HepG2 (cell line): ENCODE measurements around the gene GSTM2. TPM values are rescaled to one million over a fixed set of nuclear protein-coding genes. Genes with fewer than 3 reads are reported as not detected.

Experiments used
- ATAC-seq: fragments of 200-7000 bp; cut with Tn5 transposase; 3 replicates; pipeline ENCODE4 v1.9.1; 2020; ENCODE audit warnings: mild to moderate bottlenecking, moderate library complexity
- BruUV-seq: library from RNA; stranded (reverse); fragments of 400-500 nt; replicated peaks from 2 replicates; lab custom pipeline; 2021; lab: Mats Ljungman, UMichigan
- CTCF ChIA-PET: fragments of 300-600 bp; formaldehyde crosslinking; extraction: SDS; loops from one replicate; lab custom pipeline; 2021; ENCODE audit warnings: low total read pairs, inconsistent platforms, low intra/inter-chr PET ratio; lab: Yijun Ruan, JAX
- POLR2A ChIA-PET: fragments of 350-600 bp; sonication (Branson Sonifier 250); formaldehyde crosslinking; loops from one replicate; lab custom pipeline; 2020; ENCODE audit warnings: antibody characterized with exemption, inconsistent platforms; lab: Yijun Ruan, JAX
- DNase-seq: peaks from one replicate; pipeline ENCODE4 v3.0.0-alpha.2; 2015; ENCODE audit warnings: low spot score
- FAIRE-seq: peaks from 3 replicates; lab custom pipeline; 2011; peaks lifted over from hg19 to GRCh38; lab: Jason Lieb, UNC
- H2AFZ ChIP-seq: one replicate; pipeline ENCODE4 v1.6.1; 2011; ENCODE audit warnings: low read length, inconsistent platforms
- H3K27ac ChIP-seq: fragments of 300-600 bp; 3 replicates; pipeline ENCODE4 v1.8.0; 2011; ENCODE audit warnings: mixed run types, mild to moderate bottlenecking, mixed read lengths, low read length, inconsistent platforms; ENCODE audit not compliant: insufficient read depth; ENCODE audit errors: extremely low read length
- H3K27me3 ChIP-seq, 2 experiments: fragments of 200-600 bp in 1 of 2; 2 replicates in 1 of 2; 3 replicates in 1 of 2; pipeline versions ENCODE4 v1.6.0 to v1.8.0; 2011; ENCODE audit warnings: low read length in 2 of 2, mild to moderate bottlenecking in 2 of 2, moderate library complexity in 2 of 2, inconsistent platforms in 1 of 2; ENCODE audit not compliant: insufficient read depth in 2 of 2, control insufficient read depth in 1 of 2
- H3K36me3 ChIP-seq, 2 experiments: fragments of 200-600 bp in 1 of 2; replicated peaks in 1 of 2; 2 replicates in 1 of 2; 3 replicates in 1 of 2; pipeline versions ENCODE4 v1.5.1 to v1.8.0; 2011; ENCODE audit warnings: low read length in 2 of 2, inconsistent platforms in 1 of 2; ENCODE audit not compliant: insufficient read depth in 2 of 2, control insufficient read depth in 1 of 2
- H3K4me1 ChIP-seq: 2 replicates; pipeline ENCODE4 v1.5.1; 2012; ENCODE audit warnings: low read length, inconsistent platforms; ENCODE audit not compliant: insufficient read depth
- H3K4me2 ChIP-seq: 2 replicates; pipeline ENCODE4 v1.6.0; 2011; ENCODE audit warnings: low read depth, low read length, inconsistent platforms
- H3K4me3 ChIP-seq, 3 experiments: fragments of 200-600 bp in 1 of 3; sonication (generic), shearing (Covaris generic) in 1 of 3; replicated peaks in 1 of 3; 2 replicates each; pipeline ENCODE4 v1.5.1; 2011 to 2016; ENCODE audit warnings: low read length in 3 of 3, inconsistent platforms in 2 of 3, low read depth in 2 of 3, mild to moderate bottlenecking in 2 of 3, control low read depth in 1 of 3, mixed read lengths in 1 of 3; ENCODE audit not compliant: insufficient read depth in 1 of 3
- H3K79me2 ChIP-seq: one replicate; pipeline ENCODE4 v1.6.1; 2011; ENCODE audit warnings: low read length, inconsistent platforms; ENCODE audit not compliant: insufficient read depth
- H3K9ac ChIP-seq: 2 replicates; pipeline ENCODE4 v1.6.0; 2011; ENCODE audit warnings: mild to moderate bottlenecking, low read depth, low read length, inconsistent platforms; ENCODE audit not compliant: insufficient read depth
- H3K9me3 ChIP-seq: 2 replicates; pipeline ENCODE4 v1.5.1; 2012; ENCODE audit warnings: mild to moderate bottlenecking, low read length
- H4K20me1 ChIP-seq: 2 replicates; pipeline ENCODE4 v1.6.0; 2011; ENCODE audit warnings: inconsistent platforms, mild to moderate bottlenecking, low read length, moderate library complexity; ENCODE audit not compliant: insufficient read depth
- ERF ChIP-seq: IDR thresholded peaks from 2 replicates; pipeline ENCODE4 v1.6.1; 2018; ENCODE audit warnings: missing biosample characterization, missing genetic modification reagents
- HDAC1 ChIP-seq: sonication (generic); formaldehyde crosslinking; IDR thresholded peaks from 2 replicates; pipeline ENCODE4 v1.5.1; 2020; ENCODE audit warnings: mild to moderate bottlenecking, missing genetic modification reagents
- HNRNPLL ChIP-seq: fragments of 200-400 bp; formaldehyde crosslinking; IDR thresholded peaks from 2 replicates; pipeline ENCODE4 v1.6.1; 2017; ENCODE audit warnings: mild to moderate bottlenecking, low read depth, low read length; ENCODE audit not compliant: poor library complexity, severe bottlenecking
- MIER2 ChIP-seq: IDR thresholded peaks from 2 replicates; pipeline ENCODE4 v1.6.1; 2016; ENCODE audit warnings: missing biosample characterization, missing genetic modification reagents
- PCBP1 ChIP-seq: fragments of 200-400 bp; formaldehyde crosslinking; IDR thresholded peaks from 2 replicates; pipeline ENCODE4 v1.6.1; 2017; ENCODE audit warnings: mild to moderate bottlenecking, low read depth, low read length, borderline replicate concordance
- POLR2G ChIP-seq: fragments of 200-400 bp; formaldehyde crosslinking; IDR thresholded peaks from 2 replicates; pipeline ENCODE4 v1.6.1; 2018; ENCODE audit warnings: mild to moderate bottlenecking, low read depth, low read length, moderate library complexity
- SATB2 ChIP-seq: sonication (generic); formaldehyde crosslinking; IDR thresholded peaks from 2 replicates; pipeline ENCODE4 v1.5.0; 2020; ENCODE audit warnings: missing genetic modification reagents
- SP5 ChIP-seq: IDR thresholded peaks from 2 replicates; pipeline ENCODE4 v1.6.1; 2016; ENCODE audit warnings: low read depth, borderline replicate concordance
- ZFAT ChIP-seq: sonication (generic); formaldehyde crosslinking; conservative IDR thresholded peaks from 2 replicates; pipeline ENCODE4 v1.8.1; 2023; ENCODE audit warnings: missing genetic modification reagents, inconsistent platforms
- ZFX ChIP-seq: sonication (generic); formaldehyde crosslinking; IDR thresholded peaks from 2 replicates; pipeline ENCODE4 v1.4.0; 2020; ENCODE audit warnings: mild to moderate bottlenecking, low read depth, missing genetic modification reagents, moderate library complexity
- ZNF260 ChIP-seq: sonication (generic); formaldehyde crosslinking; IDR thresholded peaks from 2 replicates; pipeline ENCODE4 v1.4.0; 2020; ENCODE audit warnings: missing genetic modification reagents, low read depth, mild to moderate bottlenecking, borderline replicate concordance
- ZNF703 ChIP-seq: sonication (generic); formaldehyde crosslinking; IDR thresholded peaks from 2 replicates; pipeline ENCODE4 v1.5.1; 2020; ENCODE audit warnings: missing genetic modification reagents, mild to moderate bottlenecking, moderate library complexity, borderline replicate concordance
- ZNF883 ChIP-seq: sonication (generic); formaldehyde crosslinking; IDR thresholded peaks from 2 replicates; pipeline ENCODE4 v1.5.1; 2020; ENCODE audit warnings: mild to moderate bottlenecking, missing genetic modification reagents; ENCODE audit errors: not compliant biosample characterization
- ZSCAN31 ChIP-seq: sonication (generic); formaldehyde crosslinking; IDR thresholded peaks from 2 replicates; pipeline ENCODE4 v1.5.0; 2020; ENCODE audit warnings: low read depth, mild to moderate bottlenecking, missing genetic modification reagents
- WGBS: methylation state at CpG from one replicate; pipeline ENCODE4 v1.1.6; 2017; ENCODE audit warnings: low lambda C conversion rate; 5-methylcytosine and 5-hydroxymethylcytosine counted together
- in situ Hi-C: cut with HindIII; loops from 2 replicates; pipeline ENCODE4 v1.10.0; 2017; ENCODE audit warnings: low pct_unique_long_range_greater_than_20kb; ENCODE audit not compliant: extremely low pct_ligation_motif_present
- intact Hi-C: fragments of 100-400 bp; cut with micrococcal nuclease; formaldehyde crosslinking; loops from one replicate; pipeline ENCODE4 v1.10.0; 2022; ENCODE audit not compliant: unreplicated experiment
- polyA plus RNA-seq, 8 experiments: library from polyadenylated mRNA; depleted of rRNA in 3 of 8; stranded (reverse) in 7 of 8; unstranded in 1 of 8; fragments of >200 nt; fragmentation: Illumina TruSeq in 4 of 8; extraction: Trizol in 4 of 8; gene quantifications; 2 replicates each; pipeline versions ENCODE4 v1.2.1 to v1.2.3, GENCODE V29; 2011 to 2016; ENCODE audit warnings: low read depth in 4 of 8, missing spikeins in 1 of 8, mixed read lengths in 1 of 8; ENCODE audit not compliant: insufficient read depth in 1 of 8
- total RNA-seq, 5 experiments: library from RNA; depleted of rRNA; stranded (reverse); fragments of >200 nt; fragmentation: Illumina TruSeq; extraction: Trizol; gene quantifications; 2 replicates each; pipeline ENCODE4 v1.2.3, GENCODE V29; 2016; ENCODE audit warnings: low read depth in 1 of 5
- TF ChIP-seq, protein P1 (sequence below): sonication (generic); formaldehyde crosslinking; IDR thresholded peaks from 2 replicates; pipeline ENCODE4 v1.4.0; 2020; ENCODE audit warnings: missing genetic modification reagents, borderline replicate concordance
- TF ChIP-seq, protein P2 (sequence below): sonication (generic); formaldehyde crosslinking; IDR thresholded peaks from 2 replicates; pipeline ENCODE4 v1.5.0; 2020; ENCODE audit warnings: mild to moderate bottlenecking, missing genetic modification reagents
- TF ChIP-seq, protein P3 (sequence below): sonication (generic); IDR thresholded peaks from 2 replicates; pipeline ENCODE4 v1.6.1; 2016; ENCODE audit warnings: low read depth, borderline replicate concordance

GSTM2 gene
- total and polyA plus RNA-seq, 2 of the 13 experiments (the other 11 are each of a cell fraction or from before 2014, with no cell fraction given) = 7.0 to 15.0 TPM

DNA sequence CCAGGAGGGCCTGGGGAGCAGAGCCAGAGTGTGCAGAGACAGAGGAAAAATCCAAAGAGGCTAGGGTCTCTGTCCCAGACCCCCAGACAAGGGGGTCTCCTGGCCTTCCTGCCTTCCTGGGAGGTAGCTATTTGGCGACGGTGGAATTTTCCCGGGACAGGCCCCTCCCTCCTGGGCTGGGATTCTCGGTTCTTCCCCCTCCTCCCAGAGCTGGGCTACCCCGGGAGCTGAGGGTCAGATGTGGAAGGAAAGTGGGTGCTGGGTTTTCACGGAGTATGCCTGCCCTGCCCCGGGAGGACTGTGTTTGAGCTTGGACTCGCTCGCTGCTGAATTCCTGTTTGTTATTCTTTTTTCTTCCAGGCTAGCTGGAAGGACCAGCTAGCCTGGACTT lies 47.5 kb upstream of the GSTM2 start (continued):
- TF ChIP-seq, protein P1, sequence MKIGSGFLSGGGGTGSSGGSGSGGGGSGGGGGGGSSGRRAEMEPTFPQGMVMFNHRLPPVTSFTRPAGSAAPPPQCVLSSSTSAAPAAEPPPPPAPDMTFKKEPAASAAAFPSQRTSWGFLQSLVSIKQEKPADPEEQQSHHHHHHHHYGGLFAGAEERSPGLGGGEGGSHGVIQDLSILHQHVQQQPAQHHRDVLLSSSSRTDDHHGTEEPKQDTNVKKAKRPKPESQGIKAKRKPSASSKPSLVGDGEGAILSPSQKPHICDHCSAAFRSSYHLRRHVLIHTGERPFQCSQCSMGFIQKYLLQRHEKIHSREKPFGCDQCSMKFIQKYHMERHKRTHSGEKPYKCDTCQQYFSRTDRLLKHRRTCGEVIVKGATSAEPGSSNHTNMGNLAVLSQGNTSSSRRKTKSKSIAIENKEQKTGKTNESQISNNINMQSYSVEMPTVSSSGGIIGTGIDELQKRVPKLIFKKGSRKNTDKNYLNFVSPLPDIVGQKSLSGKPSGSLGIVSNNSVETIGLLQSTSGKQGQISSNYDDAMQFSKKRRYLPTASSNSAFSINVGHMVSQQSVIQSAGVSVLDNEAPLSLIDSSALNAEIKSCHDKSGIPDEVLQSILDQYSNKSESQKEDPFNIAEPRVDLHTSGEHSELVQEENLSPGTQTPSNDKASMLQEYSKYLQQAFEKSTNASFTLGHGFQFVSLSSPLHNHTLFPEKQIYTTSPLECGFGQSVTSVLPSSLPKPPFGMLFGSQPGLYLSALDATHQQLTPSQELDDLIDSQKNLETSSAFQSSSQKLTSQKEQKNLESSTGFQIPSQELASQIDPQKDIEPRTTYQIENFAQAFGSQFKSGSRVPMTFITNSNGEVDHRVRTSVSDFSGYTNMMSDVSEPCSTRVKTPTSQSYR (CRISPR knock-in tag) = no peak
- TF ChIP-seq, protein P2, sequence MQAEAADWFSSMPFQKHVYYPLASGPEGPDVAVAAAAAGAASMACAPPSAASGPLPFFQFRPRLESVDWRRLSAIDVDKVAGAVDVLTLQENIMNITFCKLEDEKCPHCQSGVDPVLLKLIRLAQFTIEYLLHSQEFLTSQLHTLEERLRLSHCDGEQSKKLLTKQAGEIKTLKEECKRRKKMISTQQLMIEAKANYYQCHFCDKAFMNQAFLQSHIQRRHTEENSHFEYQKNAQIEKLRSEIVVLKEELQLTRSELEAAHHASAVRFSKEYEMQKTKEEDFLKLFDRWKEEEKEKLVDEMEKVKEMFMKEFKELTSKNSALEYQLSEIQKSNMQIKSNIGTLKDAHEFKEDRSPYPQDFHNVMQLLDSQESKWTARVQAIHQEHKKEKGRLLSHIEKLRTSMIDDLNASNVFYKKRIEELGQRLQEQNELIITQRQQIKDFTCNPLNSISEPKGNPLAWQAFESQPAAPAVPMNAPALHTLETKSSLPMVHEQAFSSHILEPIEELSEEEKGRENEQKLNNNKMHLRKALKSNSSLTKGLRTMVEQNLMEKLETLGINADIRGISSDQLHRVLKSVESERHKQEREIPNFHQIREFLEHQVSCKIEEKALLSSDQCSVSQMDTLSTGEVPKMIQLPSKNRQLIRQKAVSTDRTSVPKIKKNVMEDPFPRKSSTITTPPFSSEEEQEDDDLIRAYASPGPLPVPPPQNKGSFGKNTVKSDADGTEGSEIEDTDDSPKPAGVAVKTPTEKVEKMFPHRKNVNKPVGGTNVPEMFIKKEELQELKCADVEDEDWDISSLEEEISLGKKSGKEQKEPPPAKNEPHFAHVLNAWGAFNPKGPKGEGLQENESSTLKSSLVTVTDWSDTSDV (CRISPR knock-in tag) = 0 out of 2 replicates have a peak, but pooled peaks have one; percentile 15
- TF ChIP-seq ZNF703 (CRISPR knock-in tag) (no peak), ZNF260 (no peak), POLR2G (peak; percentile 42)

DNA sequence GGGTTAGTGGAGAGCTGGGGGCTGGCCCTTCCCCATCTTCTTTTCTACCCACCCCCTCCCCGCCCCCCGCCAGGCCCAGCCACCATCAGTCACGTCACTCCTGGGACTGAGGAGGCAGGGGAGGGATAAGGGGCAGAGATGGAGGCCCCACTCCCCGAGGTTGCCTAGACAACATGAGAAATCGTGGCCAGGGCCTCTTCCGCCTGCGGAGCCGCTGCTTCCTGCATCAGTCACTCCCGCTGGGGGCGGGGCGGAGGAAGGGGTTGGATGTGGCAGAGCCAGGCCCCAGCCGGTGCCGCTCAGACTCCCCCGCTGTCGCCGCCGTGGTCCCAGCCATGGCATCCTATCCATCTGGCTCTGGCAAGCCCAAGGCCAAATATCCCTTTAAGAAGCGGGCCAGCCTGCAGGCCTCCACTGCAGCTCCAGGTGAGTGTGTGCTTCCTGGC lies 47.0 kb upstream of the GSTM2 start:
- WGBS = 2% methylated on average over 10 of the region's 18 CpGs
- Histone ChIP-seq H3K4me2 (peak overlapping the region; percentile 92), H3K27ac (peak overlapping the region; percentile 92), H3K4me1 (peaks cover 59% of the 10 kb centered on the region), H4K20me1 (peaks cover 37% of the 10 kb centered on the region), H3K9me3 (no peaks in the 10 kb centered on the region), H3K4me3 (peak overlapping the region; percentile 71 to 89 (median 80)), H2AFZ (no peak overlapping the region), H3K9ac (peak overlapping the region; percentile 87), H3K79me2 (peaks cover 56% of the 10 kb centered on the region), H3K36me3 (peaks cover 7 to 13% of the 10 kb centered on the region in 2 experiments; a peak in 3 of 5 replicates), H3K27me3 (no peaks in the 10 kb centered on the region; a peak in 1 of 5 replicates)
- ATAC-seq (peak; percentile 74), DNase-seq (peak; percentile 88), FAIRE-seq (peak; percentile 71)
- intact Hi-C loops = no loop called here
- in situ Hi-C loops = loop anchor here (5.0 kb wide), 1 partner anchor 74 kb away; the partner anchor contains the start of gene GNAI3
- ChIA-PET POLR2A (interaction anchor here (0.8 to 2.7 kb wide), 6 partner anchors 9 to 195 kb away, joined by 3 to 36 read pairs (median 11); partner anchors contain the start of gene GNAI3), CTCF (no interaction called here)
- BruUV-seq = no TSS peak
- TF ChIP-seq ZFAT (CRISPR knock-in tag) (no peak), PCBP1 (0 out of 2 replicates have a peak, but pooled peaks have one; percentile 66), MIER2 (no peak), ZSCAN31 (no peak), ZNF883 (CRISPR knock-in tag) (no peak), HDAC1 (peak; percentile 82), SP5 (CRISPR knock-in tag) (peak; percentile 73), HNRNPLL (peak; percentile 82), ERF (CRISPR knock-in tag) (0 out of 2 replicates have a peak, but pooled peaks have one; percentile 20), ZFX (CRISPR knock-in tag) (peak; percentile 65; the same call in 1 of the 2 replicates), SATB2 (CRISPR knock-in tag) (no peak)
- TF ChIP-seq, protein P3, sequence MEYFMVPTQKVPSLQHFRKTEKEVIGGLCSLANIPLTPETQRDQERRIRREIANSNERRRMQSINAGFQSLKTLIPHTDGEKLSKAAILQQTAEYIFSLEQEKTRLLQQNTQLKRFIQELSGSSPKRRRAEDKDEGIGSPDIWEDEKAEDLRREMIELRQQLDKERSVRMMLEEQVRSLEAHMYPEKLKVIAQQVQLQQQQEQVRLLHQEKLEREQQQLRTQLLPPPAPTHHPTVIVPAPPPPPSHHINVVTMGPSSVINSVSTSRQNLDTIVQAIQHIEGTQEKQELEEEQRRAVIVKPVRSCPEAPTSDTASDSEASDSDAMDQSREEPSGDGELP = peak; percentile 21; the same call in 1 of the 2 replicates
